HG03432 (cell line): ENCODE measurements around the gene TP53TG3D.
"Not testable (repeated sequence)": the region's sequence is repeated elsewhere in the genome, so short reads cannot be mapped to it uniquely, and the experiment has no call there.

ENCODE experiments used
- ATAC-seq: cut with Tn5 transposase; IDR thresholded peaks from one replicate; pipeline ENCODE4 v1.9.1; 2021; ENCODE audit warnings: mild to moderate bottlenecking, moderate library complexity; ENCODE audit not compliant: unreplicated experiment

Gene TP53TG3D, protein sequence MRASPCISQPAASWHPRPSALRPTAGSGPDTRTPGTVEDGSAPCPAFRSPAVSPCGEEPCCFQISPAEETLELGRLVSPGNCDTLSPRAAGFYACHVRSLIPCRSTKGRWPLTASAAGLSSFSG

DNA sequence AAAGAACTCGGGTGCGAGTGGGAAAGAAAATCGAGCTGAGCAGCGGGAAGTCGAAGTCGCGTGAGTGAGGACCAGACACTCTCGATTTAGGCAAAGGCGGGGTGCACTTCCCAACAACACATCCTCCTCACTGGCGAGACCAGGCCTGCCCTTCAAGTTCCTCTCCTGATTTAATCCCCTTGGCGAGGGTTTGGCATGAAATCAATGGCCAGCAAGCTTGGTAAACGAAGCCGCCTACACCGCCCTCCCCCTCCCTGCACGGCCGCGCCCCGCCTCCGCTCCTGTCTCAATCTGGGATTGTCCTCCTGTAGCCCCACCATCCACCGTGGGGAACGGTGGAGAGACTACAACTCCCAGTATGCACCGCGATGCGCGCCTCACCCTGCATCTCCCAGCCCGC is at the start of gene TP53TG3D:
TP53TG3D (plus strand) TSS at position 301 of the 400 bp plus-strand sequence; CDS start at position 369, 68 bp downstream.
- not testable (repeated sequence) for ATAC-seq

DNA sequence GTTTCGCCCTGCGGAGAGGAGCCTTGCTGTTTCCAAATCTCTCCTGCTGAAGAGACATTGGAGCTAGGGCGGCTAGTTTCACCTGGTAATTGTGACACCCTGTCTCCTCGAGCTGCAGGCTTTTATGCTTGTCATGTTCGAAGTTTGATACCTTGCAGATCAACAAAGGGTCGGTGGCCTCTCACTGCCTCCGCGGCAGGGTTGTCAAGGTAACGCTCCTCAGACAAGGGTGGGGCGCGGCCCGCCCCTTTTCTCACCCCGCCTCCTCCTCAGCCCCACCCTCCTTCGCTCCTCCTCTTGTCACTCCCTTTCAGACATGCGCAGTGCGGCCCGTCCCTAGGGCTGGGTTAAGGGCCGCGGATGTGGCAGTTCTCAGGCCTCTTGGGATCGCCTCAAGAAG is 421 bp downstream of the TP53TG3D start:
- not testable (repeated sequence) for ATAC-seq

DNA sequence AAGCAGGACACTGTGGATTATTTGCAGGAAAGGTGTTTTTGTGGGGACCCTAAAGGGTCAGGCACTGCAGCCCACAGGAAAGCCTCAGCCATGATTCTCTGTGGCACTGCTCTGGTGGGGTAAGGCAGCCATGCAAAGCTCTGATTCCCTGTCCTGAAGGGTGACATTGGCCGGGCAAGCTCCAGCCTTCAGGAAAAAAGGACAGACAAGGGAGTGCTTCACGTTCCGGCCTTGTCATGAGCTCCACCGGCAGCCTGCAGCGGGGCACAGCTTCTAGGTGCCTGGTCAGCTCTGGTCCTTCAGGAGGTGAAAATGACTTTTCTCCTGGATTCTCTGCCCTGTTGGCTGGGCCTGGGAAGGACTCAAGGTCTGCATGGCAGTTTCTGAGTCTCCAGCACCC is 8.4 kb downstream of the TP53TG3D start:
- not testable (repeated sequence) for ATAC-seq

DNA sequence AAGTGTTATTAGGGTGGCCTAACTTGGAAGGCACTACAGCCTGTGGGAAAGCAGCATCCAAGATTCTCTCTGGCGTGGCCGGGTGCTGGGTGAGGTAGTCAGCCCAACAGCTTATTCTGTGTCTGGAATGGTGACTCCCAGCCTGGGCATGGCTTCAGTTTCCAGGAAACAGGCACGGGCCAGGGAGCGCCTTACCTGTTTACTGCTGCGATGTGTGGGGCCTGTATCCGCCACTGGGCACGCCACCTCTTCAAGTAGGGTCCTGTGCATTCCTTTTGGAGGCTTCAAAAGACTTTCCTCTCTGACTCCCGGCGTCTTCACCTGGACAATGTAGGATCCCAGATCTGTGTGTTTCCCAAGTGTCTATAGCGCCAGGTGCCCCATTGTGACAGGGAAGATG is 10.5 kb downstream of the TP53TG3D start:
- ATAC-seq, result not testable (repeated sequence)

DNA sequence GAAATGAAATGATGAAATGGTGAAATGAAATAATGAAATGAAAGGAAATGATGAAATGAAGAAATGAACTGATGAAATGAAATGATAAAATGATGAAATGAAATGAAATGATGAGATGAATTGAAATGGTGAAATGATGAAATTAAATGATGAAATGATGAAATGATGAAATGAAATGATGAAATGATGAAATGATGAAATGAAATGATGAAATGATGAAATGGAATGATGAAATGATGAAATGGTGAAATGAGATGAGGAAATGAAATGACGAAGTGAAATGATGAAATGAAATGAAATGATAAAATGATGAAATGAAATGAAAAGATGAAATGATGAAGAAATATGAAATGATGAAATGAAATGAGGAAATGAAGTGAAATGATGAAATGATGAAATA is 28.8 kb downstream of the TP53TG3D start:
- ATAC-seq, result not testable (repeated sequence)

DNA sequence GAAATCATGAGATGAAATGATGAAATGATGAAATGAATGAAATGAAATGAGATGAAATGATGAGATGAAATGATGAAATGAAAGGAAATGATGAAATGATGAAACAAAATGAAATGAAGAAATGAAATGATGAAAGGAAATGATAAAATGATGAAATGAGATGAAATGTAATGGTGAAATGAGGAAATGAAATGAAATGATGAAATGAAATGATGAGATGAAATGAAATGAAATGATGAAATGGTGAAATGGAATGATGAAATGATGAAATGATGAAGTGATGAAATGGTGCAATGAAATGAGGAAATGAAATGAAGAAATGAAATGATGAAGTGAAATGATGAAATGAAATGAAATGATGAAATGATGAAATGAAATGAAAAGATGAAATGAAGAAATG is 29.9 kb downstream of the TP53TG3D start:
- not testable (repeated sequence) for ATAC-seq

DNA sequence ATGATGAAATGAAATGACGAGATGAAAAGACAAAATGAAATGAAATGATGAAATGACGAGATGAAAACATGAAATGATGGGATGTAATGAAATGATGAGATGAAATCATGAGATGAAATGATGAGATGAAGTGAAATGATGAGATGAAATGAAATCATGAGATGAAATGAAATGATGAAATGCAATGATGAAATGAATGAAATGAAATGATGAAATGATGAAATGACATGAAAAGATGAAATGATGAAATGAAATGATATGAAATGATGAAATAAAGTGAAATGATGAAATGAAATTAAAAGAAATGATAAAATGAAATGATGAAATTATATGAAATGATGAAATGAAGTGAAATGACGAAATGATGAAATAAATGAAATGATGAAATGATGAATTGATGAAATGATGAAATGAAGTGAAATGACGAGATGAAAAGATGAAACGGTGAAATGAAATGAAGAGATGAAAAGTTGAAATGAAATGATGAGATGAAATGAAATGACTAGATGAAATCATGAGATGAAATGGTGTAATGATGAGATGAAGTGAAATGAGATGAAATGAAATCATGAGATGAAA is 30.9 kb downstream of the TP53TG3D start:
- ATAC-seq, result not testable (repeated sequence)

DNA sequence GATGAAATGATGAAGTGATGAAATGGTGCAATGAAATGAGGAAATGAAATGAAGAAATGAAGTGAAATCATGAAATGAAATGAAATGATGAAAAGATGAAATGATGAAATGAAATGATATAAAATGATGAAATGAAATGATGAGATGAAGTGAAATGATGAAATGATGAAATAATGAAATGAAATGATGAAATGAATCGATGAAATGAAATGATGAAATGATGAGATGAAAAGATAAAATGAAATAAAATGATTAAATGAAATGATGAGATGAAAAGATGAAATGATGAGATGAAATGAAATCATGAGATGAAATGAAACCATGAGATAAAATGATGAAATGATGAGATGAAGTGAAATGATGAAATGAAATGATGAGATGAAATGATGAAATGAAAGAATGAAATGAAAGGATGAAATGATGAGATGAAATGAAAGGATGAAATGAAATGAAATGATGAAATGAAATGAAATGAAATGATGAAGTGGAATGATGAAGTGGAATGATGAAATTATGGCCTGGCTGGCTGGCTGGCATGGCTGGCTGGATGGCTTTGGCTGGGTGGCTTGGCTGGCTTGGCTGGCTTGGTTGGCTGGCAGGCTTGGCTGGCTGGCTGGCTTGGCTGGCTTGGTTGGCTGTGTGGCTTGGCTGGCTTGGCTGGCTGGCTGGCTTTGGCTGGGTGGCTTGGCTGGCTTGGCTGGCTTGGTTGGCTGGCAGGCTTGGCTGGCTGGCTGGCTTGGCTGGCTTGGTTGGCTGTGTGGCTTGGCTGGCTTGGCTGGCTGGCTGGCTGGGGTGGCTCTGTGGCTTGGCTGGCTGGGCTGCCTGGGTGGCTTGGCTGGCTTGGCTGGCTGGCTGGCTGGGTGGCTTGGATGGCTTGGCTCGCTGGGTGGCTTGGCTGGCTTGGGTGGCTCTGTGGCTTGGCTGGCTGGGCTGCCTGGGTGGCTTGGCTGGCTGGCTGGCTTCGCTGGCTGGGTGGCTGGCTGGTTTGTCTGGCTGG is 32.0 kb downstream of the TP53TG3D start:
- not testable (repeated sequence) for ATAC-seq

DNA sequence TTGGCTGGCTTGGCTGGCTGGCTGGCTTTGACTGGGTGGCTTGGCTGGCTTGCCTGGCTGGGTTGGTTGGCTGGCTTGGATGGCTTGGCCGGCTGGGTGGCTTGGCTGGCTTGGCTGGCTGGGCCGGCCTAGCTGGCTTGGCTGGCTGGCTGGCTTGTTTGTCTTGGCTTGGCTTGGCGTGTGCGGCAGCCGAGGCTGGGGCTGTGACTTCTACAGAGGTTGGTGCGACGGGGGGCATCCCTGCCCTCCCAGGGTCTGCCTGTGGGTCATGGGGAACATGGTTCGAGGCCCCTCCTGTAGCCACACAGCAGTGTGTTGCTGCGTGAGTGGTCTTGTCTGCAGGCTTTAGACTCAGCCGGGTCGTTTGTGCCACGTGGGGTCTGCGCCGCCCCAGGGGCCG is 33.1 kb downstream of the TP53TG3D start:
- ATAC-seq, result not testable (repeated sequence)

DNA sequence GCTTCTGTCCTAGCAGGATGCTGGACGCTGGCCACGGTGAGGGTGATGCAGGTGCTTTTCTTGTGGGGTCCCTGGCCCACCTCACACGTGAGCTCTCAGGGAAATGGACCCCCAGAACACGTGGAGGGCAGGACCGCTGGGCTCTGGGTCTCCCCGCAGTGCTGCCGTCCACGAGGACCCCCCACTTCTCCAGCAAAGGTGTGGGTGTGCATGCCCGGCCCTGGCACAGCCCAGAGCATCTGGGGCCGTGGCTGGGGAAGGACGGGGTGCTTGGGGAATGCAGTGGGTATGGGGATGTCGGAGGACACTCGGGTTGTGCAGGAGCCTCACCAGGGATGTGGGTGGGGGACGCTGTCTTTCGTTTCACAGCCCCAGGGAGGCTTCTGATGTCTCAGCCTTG is 34.7 kb downstream of the TP53TG3D start:
- not testable (repeated sequence) for ATAC-seq

DNA sequence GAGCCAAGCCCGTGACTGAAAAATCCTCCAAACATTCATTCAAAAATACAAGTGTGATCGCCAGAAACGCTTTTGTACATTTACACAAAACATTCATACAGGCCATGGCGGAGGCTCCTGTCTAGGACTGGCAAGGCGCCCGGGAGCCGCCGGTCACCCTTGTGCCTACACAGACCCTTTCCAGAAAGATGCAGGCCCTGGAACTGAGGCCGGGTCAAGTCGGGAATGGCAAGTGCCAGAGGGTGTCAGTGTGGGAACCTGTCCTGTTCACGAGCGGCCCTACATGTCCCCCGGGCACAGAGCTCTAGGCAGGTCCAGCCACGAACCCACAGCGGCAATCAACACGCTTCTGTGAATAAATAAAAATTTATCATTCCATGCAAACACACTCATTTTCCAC is 36.1 kb downstream of the TP53TG3D start:
- not testable (repeated sequence) for ATAC-seq

DNA sequence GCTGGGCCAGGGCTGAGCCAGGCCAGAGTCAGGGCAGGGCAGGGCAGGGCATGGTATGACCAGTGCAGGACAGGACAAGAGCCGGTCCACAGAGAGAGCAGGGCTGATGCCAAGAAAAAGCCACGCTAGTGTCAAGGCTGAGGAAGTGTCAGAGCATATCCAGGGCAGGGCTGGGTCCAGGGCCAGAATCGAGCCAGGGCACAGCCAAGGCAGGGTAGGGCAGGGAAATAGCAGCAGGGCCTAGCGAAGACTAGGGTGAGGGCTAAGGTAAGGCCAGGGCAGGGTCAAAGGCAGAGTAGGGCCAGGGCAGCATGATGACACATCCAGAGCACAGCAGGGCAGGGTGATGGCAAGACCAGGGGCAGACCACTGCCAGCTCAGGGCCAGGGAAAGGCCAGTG is 49.7 kb downstream of the TP53TG3D start:
- not testable (repeated sequence) for ATAC-seq
